Thoracic aorta (tissue), 2 donors: ENCODE results near the gene BAIAP2L1. TPM values are rescaled to one million over a fixed set of nuclear protein-coding genes. Genes with fewer than 3 reads are reported as not detected.

Experiments
- ATAC-seq: fragments of 150-250 bp; one replicate; pipeline ENCODE4 v1.8.0; 2017; ENCODE audit warnings: low read depth; ENCODE audit not compliant: insufficient number of reproducible peaks, low FRiP score
- DNase-seq: peaks from one replicate; pipeline ENCODE4 v3.0.0-alpha.2; 2020; ENCODE audit warnings: low spot score
- H3K27ac ChIP-seq, 2 donors: fragments of 200-600 bp; sonication (generic); 1 replicate in 1 of 2; 2 replicates in 1 of 2; pipeline ENCODE4 v1.5.1; 2016; ENCODE audit warnings: mild to moderate bottlenecking in 2 of 2, moderate library complexity in 2 of 2
- H3K27me3 ChIP-seq: fragments of 200-600 bp; sonication (generic); replicated peaks from 2 replicates; pipeline ENCODE4 v1.6.0; 2016; ENCODE audit warnings: mild to moderate bottlenecking; ENCODE audit not compliant: insufficient read depth
- H3K36me3 ChIP-seq: fragments of 200-600 bp; sonication (generic); one replicate; pipeline ENCODE4 v1.5.1; 2016
- H3K4me1 ChIP-seq, 2 donors: fragments of 200-600 bp; sonication (generic); 1 replicate in 1 of 2; 2 replicates in 1 of 2; pipeline versions ENCODE4 v1.5.1 to v1.6.0; 2016; ENCODE audit warnings: low read depth in 2 of 2, mild to moderate bottlenecking in 1 of 2; ENCODE audit not compliant: control insufficient read depth in 1 of 2
- H3K4me3 ChIP-seq: fragments of 200-600 bp; sonication (generic); 2 replicates; pipeline ENCODE4 v1.5.1; 2016; ENCODE audit warnings: mild to moderate bottlenecking
- H3K9me3 ChIP-seq: fragments of 200-600 bp; sonication (generic); 2 replicates; pipeline ENCODE4 v1.5.1; 2016
- CTCF ChIP-seq: fragments of 200-600 bp; sonication (generic); IDR thresholded peaks from one replicate; pipeline ENCODE4 v1.5.1; 2019; ENCODE audit warnings: antibody characterized with exemption
- total RNA-seq, 2 donors: library from RNA; depleted of rRNA; stranded (reverse); fragments of >200 nt; gene quantifications; one replicate each; pipeline versions ENCODE4 v1.1.0 to v1.2.3, GENCODE V29; 2016

BAIAP2L1 gene
- total RNA-seq, 2 donors from 2014 or later, result 0.63 to 1.4 TPM

- TF ChIP-seq CTCF, result no peak
- Histone ChIP-seq H3K27ac (no peak overlapping the region), H3K27me3 (no peaks in the 10 kb centered on the region), H3K4me3 (no peak overlapping the region), H3K9me3 (no peaks in the 10 kb centered on the region), H3K4me1 (no peaks in the 10 kb centered on the region), H3K36me3 (peaks cover 25% of the 10 kb centered on the region)
- DNase-seq (no peak), ATAC-seq (no peak)
Measured at GRCh38 chr7:98296833-98297232, 104.1 kb downstream of the BAIAP2L1 start.

GRCh38 chr7:98295467-98296192 lies 105.3 kb downstream of the BAIAP2L1 start:
- Histone ChIP-seq H3K4me1 (no peaks in the 10 kb centered on the region), H3K27ac (no peak overlapping the region), H3K36me3 (peaks cover 30% of the 10 kb centered on the region), H3K4me3 (no peak overlapping the region), H3K27me3 (no peaks in the 10 kb centered on the region), H3K9me3 (no peaks in the 10 kb centered on the region)
- DNase-seq (no peak), ATAC-seq (no peak)
- TF ChIP-seq CTCF, result no peak

- DNase-seq (no peak), ATAC-seq (no peak)
- Histone ChIP-seq H3K36me3 (peaks cover 30% of the 10 kb centered on the region), H3K4me1 (no peaks in the 10 kb centered on the region), H3K4me3 (no peak overlapping the region), H3K27ac (no peak overlapping the region), H3K27me3 (no peaks in the 10 kb centered on the region), H3K9me3 (no peaks in the 10 kb centered on the region)
- peak; percentile 15 for TF ChIP-seq CTCF
Measured at GRCh38 chr7:98294798-98295382, 106.0 kb downstream of the BAIAP2L1 start.

- H3K4me1 ChIP-seq, result peaks cover 2 to 3% of the 10 kb centered on the region in 2 donors
- H3K4me3 ChIP-seq, result no peak overlapping the region
- DNase-seq (no peak), ATAC-seq (no peak)
- no peak for TF ChIP-seq CTCF
- no peaks in the 10 kb centered on the region for H3K27me3 ChIP-seq
- H3K9me3 ChIP-seq, result no peaks in the 10 kb centered on the region
- no peak overlapping the region for H3K27ac ChIP-seq
- peaks cover 30% of the 10 kb centered on the region for H3K36me3 ChIP-seq
Measured at GRCh38 chr7:98294326-98294725, 106.6 kb downstream of the BAIAP2L1 start.

GRCh38 chr7:98293746-98294145 lies 107.1 kb downstream of the BAIAP2L1 start:
- ATAC-seq, result no peak
- DNase-seq, result no peak
- Histone ChIP-seq H3K36me3 (peaks cover 30% of the 10 kb centered on the region), H3K4me3 (no peak overlapping the region), H3K27me3 (no peaks in the 10 kb centered on the region), H3K4me1 (peaks cover 7 to 8% of the 10 kb centered on the region in 2 donors), H3K9me3 (no peaks in the 10 kb centered on the region), H3K27ac (no peak overlapping the region)
- TF ChIP-seq CTCF, result no peak
